ENCODE data around the gene FOXJ1. TPM values are rescaled to one million over a fixed set of nuclear protein-coding genes. Genes with fewer than 3 reads are reported as not detected.
A peak's percentile ranks its signal among the peaks of the same experiment; 100 is the strongest.
"Not testable (repeated sequence)": the region's sequence is repeated elsewhere in the genome, so short reads cannot be mapped to it uniquely, and the experiment has no call there.

FOXJ1 gene, protein sequence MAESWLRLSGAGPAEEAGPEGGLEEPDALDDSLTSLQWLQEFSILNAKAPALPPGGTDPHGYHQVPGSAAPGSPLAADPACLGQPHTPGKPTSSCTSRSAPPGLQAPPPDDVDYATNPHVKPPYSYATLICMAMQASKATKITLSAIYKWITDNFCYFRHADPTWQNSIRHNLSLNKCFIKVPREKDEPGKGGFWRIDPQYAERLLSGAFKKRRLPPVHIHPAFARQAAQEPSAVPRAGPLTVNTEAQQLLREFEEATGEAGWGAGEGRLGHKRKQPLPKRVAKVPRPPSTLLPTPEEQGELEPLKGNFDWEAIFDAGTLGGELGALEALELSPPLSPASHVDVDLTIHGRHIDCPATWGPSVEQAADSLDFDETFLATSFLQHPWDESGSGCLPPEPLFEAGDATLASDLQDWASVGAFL
- 2.0 and 3.4 TPM in 2 replicates for total RNA-seq (2014; rRNA removed; shearing (Covaris generic))

DNA sequence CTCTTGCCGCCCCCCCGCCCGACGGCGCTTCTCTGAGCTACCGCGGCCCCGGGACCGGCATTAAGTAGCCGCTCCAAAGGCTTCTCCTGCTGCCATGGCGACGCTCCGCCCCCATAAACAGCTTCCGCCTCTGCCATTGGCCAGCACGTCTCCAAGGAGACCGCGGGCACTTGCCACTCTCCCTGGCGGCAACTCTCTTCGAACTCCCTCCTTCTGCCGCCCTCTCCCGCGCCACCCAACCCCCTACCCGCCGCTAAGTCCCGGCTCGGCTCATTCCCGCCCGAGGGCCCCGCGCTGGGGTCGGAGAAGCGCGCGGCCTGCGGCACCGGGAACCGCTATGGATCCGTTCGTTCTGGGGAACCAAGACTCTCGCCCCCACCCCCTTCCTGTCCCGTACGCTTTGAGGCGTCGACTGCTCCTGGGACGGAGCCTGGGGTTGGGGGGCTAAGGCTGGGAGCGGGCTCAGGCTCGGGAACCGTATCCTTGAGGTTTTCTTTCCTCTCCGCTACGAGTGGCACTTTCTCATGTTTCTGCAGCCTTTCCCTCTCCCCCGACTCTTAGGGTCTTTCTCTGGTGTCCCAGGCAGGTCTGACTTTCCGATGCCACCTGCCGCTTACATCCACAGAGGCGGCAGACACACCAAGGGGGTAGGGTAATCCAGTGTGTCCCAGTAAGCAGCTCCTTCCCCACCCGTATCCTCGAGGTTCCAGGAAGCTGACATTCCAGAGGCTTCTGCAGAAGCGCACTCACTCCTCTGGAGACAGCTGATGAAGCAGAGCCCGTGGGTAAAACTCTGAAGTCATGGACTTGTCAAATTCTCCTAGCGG is at the start of gene FOXJ1:
Gene FOXJ1 (minus strand): TSS at position 34 of the 827 bp plus-strand sequence. CDS start 850 bp downstream, outside the sequence.
- peak; percentile 95 for DNase-seq (ENCODE audit: low spot score)

DNA sequence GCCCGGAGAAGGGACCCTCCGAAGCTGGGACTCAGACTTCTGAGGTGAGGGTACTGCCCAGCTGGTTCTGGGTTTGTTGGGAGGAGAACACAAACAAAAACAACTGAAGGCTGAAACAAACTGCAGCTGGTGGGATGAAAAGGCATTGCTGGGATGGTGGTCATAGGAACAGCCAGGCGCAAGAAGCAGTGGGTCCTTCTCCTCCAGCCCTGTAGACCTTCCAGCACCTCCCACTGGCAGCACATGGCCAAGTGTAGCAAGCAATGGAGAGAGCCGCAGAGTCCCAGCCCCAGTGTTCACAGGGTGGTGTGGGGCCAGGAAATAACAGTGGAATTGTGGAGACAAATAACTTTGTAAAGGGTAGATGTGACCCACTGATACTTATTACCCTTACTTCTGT is 48.7 kb upstream of the FOXJ1 start:
- no peak for DNase-seq (ENCODE audit: low spot score)

DNA sequence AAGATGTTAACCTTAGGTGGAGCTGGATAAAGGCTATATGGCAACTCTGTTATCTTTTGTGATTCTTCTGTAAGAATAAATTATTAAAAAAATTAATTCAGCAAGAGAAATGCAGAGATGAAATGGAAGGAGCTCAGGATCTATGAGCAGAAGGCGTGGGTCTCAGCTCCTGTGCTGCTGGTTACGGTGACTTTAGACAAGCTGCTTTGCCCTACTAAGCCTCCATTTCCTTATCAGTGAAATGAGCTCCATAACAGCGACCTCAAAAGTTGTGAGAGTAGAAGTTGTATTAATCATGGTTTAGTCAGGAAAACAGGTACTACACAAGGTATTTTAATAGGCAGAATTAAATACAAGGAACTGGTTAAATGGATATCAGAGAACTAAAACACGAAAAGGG is 48.2 kb upstream of the FOXJ1 start:
- DNase-seq (ENCODE audit: low spot score) = no peak

DNA sequence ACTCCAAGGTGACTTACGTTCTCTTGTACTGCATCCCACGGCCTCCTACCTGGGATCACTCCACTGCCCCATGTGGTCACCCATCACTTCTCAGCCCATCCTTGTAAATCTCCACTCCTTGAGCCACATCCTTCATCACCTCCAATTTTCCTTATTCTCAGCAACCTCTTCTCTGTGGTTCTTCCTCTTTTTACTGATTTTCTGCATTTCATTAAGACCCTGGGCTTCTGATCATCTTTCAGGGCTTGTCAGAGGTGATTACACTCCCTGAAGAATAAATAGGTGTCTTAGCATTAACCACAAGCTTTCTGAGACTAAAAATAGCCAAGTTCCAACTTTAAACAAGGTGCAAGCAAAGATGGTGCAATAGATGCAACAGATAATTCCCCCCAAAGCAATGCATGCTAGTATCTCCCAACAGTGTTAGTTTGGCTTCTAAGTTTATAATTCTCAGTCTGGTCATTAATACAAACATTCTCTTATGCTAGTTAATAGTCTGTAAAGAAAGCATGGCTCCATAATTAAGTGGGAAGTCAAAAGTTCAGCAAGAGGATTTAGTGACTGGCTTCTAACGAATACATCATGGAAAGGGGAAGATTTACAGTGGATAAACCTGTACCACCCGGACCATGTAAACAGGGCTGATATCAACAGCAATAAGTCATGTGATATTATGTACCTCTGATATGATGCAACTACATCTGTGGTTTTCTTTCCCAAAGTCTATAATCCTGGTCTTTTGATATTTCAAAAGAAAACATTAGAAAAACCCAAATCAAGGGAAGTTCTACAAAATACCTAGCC is 47.4 kb upstream of the FOXJ1 start:
- no peak for DNase-seq (ENCODE audit: low spot score)

DNA sequence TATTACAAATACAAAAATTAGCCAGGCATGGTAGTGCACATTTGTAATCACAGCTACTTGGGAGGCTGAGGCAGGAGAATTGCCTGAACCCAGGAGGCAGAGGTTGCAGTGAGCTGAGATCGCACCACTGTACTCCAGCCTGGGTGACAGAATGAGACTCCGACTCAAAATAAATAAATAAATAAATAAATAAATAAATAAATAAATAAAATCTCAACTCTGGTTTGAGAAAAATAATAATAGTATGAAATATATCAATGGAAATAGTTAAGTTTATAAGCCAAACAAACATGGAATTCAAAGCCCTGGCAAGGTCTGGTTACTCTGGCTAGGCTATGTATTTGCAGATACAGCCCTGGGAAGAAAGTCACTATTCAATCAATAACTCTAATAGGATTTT is 45.7 kb upstream of the FOXJ1 start:
- not testable (repeated sequence) for DNase-seq (ENCODE audit: low spot score)

DNA sequence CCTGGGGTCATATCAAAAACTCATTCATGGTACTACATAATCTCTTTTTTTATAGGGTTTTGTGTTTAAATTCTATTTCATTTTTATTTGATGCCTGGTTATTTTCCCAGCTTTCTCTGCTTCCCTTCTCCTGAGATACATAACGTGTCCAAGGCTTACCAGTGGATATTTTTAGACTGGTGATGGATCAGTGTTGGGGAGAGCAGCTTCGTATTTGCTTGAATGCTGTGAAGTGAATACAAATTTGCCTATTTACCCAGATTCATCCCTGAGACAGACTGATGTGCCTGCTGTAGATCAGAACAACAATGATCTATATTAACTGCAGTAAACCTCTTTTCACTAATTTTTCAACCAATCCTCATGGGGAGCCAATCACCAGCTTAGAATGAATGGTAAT is 43.2 kb upstream of the FOXJ1 start:
- no peak for DNase-seq (ENCODE audit: low spot score)

DNA sequence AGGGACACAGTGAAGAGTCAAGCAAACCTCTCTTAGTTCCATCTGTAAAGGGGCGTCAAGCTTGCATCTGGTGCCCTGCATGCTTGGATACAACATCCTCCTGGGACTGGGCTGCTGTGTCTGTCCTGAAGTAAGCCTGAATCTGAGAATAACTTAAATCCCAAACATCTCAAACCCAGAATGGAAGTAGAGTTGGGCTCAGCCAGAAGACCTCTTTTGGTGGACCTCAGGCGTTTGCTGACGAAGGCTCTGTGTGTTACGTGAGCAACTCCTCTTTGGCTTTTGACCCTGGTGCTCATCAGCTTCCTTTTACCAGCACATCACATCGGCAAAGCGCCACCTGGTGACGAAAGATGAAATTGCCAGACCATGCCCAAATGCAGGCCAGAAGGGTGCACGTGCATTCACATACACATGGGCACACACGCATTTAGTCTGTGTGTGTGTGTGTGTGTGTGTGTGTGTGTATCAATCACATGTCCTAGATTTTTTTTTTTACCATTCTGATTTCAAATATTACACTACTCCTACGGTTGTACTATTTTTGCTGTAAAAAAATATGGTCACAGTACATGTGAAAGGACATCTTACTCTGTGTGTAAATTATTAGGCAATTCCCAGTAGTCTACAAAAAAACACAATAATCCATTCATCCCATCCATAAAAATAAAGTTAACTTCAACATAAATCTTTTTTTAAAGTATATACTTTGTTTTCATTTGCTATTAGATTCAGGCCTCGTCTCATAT is 41.1 kb upstream of the FOXJ1 start:
- DNase-seq (ENCODE audit: low spot score) = peak; percentile 95

DNA sequence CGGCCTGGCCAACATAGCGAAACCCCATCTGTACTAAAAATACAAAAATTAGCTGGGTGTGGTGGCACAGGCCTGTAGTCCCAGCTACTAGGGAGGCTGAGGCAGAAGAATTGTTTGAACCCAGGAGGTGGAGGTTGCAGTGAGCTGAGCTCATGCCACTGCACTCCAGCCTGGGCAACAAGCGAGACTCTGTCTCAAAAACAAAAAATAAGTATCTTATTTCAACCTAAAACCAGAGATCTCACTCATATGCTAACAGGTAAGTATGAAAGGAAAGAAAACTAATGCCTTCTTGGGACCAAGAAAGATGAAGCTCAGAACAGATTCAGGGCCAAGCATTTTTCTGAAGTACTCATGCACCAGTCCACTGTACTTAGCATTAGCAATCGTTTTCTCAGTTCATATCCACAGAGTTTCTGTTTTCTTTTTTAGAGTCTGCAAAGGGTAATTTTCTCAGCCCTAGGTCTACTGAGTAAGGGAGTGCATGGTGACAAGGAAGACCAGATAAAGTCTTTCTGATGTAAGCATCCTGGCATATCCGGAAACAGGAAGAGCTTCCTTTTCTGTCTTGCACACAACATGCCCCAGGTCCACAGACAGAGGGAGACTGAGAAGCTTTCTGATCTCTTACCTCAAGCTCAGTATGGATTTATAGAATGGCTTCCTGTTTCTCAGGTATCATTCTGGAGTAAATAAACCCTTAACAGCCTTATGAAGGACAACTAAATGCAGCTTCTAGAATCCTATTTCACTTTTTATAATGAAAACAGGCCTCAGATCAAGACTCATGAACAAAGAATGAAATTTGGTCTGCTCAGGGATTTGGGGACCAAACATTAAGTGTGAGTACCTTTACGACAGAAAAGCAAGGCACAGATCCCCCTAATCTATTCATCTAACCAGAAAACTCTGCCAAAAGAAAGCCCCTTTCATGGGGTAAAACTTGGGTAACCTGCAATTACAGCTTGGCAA is 38.7 kb upstream of the FOXJ1 start:
- no peak for DNase-seq (ENCODE audit: low spot score)

DNA sequence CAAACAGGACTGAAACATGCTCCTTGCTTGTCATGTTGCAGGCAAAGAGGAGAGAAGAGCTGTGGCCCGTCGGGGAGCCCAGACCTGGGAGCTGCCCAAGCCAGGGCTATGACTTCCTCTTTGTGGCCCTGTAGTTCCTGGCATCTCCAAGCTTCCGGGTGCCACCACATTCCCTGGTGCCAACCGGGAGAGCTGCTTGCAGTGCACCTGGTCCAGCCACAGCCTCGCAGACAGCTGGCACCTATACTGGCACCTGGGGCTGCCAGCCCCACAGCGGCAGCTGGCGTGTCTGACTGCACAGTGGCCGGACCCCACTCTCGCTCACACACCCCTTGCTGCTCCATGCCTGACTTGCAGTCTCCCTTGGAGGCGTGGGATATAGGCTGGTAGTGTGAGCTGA is 37.1 kb upstream of the FOXJ1 start:
- DNase-seq (ENCODE audit: low spot score) = no peak

DNA sequence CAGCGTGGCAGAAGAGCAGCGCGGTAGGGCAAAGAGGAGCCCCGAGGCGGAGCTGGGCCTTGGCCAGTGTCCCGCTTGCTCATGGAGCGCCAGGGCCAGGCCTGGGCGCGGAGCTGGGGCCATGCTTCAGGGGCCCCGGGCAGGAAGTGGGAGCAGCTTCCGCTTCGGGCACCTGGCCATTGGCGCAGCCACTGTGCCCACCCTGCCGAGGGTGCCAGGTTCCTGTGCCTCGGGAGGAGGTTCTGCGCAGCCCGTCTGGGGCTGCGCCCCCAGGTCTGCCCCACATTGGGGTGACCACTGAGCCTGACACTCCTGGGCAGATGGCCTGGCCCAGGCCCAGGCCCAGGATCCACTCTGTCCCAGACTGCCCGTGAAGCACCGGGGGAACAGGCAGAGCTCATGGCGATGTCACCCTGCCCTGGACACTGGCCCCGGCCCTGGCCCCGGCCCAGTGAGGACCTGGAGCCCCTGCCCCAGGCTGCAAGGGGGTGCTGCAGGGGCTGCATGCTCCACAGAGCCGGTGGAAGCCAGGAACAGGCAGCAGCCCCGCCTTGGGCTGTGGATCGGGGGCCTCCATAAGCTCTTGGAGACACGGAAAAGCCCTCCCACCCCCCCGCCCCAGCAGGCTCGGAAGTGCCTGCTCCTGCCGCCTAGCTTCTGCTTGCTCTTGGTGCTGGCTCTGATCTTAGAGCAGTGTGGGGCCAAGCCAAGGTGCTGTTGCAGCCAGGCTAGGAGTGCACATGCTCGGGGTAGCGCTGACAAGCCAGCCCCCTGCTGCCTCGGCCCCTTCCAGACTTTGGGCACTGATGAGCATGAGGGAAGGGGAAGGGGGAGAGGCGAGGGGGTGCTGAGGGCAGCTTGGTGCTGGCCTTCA is 35.9 kb upstream of the FOXJ1 start:
- DNase-seq (ENCODE audit: low spot score) = no peak

DNA sequence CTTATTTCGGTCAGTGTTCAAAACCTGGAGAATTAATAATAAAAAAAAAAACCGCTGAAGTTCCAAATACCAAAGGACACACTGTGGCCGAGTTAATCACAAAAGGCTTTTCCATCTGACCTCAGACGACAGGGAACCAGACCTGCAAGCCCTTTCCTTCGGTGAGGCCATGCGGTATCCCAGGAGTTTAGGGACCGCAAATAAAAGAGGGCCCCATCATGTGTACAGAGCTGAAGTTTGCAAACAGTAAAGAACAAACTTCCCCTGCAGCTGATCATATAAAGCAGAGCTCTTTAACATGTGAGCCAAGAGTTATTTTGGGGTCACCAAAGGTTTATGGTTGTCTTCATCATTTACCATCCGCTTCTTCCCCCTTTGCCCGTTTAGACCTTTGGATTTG is 33.0 kb upstream of the FOXJ1 start:
- DNase-seq (ENCODE audit: low spot score) = no peak

DNA sequence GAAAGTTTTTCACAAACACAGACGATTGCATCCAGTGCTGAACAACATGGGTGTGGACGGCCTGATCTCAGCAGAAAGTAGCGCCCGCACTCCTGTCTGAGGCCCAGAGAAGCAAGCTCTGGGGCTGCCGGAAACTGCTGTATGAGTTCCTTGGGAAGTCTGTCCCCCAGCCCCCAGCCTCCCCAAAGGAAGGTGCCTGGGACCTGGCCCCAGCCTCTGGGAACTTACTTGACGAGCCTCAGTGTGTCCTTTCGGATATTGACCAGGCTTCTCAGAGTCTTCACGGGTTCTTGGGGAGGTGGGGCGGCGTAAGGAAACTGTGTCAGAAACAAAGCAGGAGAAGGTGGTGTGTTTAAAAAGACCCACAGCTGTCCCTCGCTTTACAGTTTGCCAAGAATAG is 32.4 kb upstream of the FOXJ1 start:
- DNase-seq (ENCODE audit: low spot score) = no peak

DNA sequence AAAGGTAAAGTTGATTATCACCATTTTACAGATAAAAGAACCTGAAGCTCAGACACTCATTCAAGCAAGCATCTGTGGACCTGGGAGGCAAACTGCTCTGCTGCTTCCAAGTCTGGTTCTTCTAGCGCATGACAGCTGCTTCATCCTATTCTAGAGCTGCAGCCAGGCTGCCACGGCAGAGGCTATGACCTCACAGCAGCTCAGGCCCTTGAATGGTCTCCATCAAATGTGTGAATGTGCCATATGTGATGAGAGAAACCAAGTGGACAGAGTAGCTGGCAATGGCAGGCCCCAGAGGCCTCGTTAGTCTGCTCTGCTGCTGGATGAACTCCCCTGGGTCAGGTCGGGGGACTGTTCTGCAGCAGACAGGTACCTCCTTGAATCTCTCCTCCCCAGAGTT is 30.7 kb upstream of the FOXJ1 start:
- DNase-seq (ENCODE audit: low spot score) = no peak

DNA sequence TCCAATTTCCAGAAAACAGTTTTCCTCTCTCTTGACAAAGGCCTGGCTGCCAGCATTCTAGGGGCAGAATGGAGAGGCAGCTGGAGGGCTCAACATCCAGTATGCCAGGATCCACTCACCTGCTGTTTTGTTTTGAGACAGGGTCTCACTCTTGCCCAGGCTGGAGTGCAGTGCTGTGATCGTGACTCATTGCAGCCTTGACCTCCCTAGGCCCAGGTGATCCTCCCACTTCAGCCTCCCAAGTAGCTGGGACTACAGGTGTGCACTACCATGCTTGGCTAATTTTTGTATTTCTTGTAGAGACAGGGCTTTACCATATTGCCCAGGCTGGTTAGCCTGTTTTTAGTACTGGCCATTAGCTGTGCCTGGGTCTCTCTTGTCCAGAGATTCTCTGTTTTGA is 29.1 kb upstream of the FOXJ1 start:
- no peak for DNase-seq (ENCODE audit: low spot score)

DNA sequence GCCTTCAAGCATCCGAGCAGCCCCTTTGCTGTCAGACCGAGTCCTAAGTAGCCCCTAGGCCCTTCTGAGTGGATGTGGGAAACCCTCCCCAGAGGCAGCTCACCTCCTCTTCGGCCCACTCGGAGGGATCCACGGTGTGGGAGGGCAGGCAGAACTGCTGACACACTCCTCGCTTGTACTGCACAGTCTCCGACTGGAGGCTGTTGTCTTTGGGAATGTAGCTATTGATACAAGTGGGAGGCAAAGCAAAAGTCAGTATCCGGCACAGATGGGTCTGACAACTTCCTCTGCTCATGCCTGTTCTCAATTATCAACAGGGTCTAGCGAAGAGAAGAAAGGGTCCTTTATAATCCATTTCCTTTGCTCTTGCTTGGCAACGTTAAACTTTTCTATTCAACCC is 25.9 kb upstream of the FOXJ1 start:
- DNase-seq (ENCODE audit: low spot score) = no peak

DNA sequence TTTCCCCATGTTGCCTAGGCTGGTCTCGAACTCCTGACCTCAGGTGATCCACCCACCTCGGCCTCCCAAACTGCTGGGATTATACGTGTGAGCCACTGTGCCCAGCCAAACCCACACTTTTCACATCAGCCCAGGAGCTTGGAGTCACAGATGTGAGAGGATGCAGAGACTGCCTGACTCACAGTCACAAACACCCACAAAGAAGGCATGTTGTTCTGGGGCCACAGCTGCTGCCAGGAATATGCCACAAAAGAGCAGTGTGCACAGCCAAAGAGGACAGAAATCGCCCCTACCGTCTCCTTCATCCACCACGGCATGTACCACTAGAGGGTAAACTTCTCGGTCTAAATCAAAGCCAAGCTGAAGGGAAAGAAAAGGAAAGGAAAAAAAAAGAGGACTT is 25.1 kb upstream of the FOXJ1 start:
- DNase-seq (ENCODE audit: low spot score) = no peak

DNA sequence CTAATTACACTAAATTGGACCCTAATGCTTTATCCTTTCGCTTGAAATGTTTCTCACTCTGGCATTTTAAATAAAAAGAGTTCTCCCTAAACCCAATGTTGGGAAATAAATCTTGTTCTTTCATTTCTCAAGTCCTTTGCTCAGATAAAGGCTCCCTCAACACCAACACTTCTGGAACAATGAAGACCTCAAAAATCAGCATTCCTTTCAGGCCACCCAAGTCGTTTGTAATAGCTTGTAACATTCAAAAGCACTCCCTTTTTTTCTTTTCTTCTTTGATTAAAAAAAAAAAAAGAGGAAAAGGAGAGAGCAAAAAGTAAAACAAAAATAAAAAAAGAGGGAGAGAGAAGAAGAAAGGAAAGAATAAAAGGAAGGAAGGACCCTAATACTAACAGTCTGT is 23.3 kb upstream of the FOXJ1 start:
- DNase-seq (ENCODE audit: low spot score) = no peak

DNA sequence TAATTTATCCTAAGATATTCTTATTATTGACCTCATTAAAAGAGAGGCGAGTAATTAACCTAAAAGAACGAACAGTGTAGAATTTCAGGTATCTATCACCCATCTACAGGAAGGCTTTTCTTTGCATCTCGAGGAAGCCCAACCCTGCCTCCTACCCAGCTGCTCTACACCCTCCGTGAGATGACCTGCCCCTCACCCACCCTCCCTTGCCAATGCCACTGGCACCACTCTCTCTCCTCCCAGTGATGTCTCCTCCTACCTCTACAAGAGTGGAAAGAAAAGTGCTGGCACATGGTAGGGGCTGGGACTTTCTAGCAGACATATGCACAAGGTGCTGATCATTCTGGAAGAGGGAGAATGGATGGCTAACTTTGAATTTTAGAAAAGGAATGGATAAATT is 22.9 kb upstream of the FOXJ1 start:
- DNase-seq (ENCODE audit: low spot score) = no peak

DNA sequence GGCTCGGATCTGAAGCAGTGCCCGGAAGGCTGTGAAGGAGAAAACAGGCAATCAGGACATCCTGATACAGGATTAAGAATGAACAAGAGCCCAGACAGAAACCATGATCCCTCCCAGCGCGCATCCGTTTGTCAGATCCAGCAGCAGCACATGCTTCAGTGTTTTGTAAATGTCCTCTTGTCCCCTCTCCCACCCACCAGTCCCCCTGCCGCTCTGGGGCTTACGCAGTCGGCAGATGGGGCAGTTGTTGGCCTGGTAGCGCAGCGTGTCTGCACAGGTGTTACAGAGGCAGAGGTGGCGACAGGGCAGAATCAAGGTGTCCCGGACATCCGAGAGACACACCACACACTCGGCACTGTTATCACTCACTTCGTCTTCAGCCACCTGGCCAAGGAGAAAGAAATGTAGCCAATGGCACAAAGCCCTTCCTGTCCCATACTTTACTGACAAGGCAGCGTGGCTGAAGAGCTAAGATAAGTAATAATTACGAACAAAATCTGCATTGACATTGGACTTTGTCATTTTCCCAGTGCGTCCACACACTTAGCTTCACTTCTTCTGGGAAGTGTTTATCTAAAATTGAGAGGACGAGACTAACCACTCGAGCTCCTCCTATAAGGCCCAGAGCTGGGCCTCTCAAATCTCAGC is 20.7 kb upstream of the FOXJ1 start:
- no peak for DNase-seq (ENCODE audit: low spot score)
